DND-41 (cell line): Measurements from ENCODE around the gene ZC3H12A.

Experiments
- CTCF ChIP-seq: IDR thresholded peaks from 2 replicates; pipeline ENCODE4 v1.5.1; 2012; ENCODE audit warnings: borderline replicate concordance, low read length, moderate library complexity, mild to moderate bottlenecking; ENCODE audit not compliant: poor library complexity, severe bottlenecking; ENCODE audit errors: extremely low read depth
- EZH2 ChIP-seq: IDR thresholded peaks from 3 replicates; pipeline ENCODE4 v1.6.1; 2012; ENCODE audit warnings: borderline replicate concordance, low read depth, mild to moderate bottlenecking, moderate library complexity, low read length, inconsistent platforms; ENCODE audit not compliant: severe bottlenecking

- no peak for TF ChIP-seq CTCF
- TF ChIP-seq EZH2 = no peak
These were observed 1.7 kb downstream of the ZC3H12A start for GRCh38 chr1:37476087-37476452.
